Gastroesophageal sphincter (tissue), 4 donors: Measurements from ENCODE around the gene SMCO2. TPM values are rescaled to one million over a fixed set of nuclear protein-coding genes. Genes with fewer than 3 reads are reported as not detected.

Source experiments
- ATAC-seq: fragments of 150-250 bp; one replicate; pipeline ENCODE4 v1.9.1; 2016; ENCODE audit warnings: mild to moderate bottlenecking, moderate library complexity
- H3K27ac ChIP-seq, 4 donors: fragments of 200-600 bp; sonication (generic) in 3 of 4; 1 replicate in 3 of 4; 2 replicates in 1 of 4; pipeline ENCODE4 v1.5.1; 2016 to 2019
- H3K27me3 ChIP-seq: fragments of 200-600 bp; sonication (generic); one replicate; pipeline ENCODE4 v1.5.1; 2019
- H3K36me3 ChIP-seq, 2 donors: fragments of 200-600 bp; sonication (generic); one replicate each; pipeline ENCODE4 v1.5.1; 2019; ENCODE audit warnings: control low read depth in 1 of 2
- H3K4me1 ChIP-seq, 3 donors: fragments of 200-600 bp; sonication (generic); 1 replicate in 2 of 3; 2 replicates in 1 of 3; pipeline ENCODE4 v1.5.1; 2016 to 2019; ENCODE audit warnings: control low read depth in 2 of 3
- H3K4me3 ChIP-seq, 2 donors: fragments of 200-600 bp; sonication (generic); one replicate each; pipeline ENCODE4 v1.5.1; 2019; ENCODE audit warnings: mild to moderate bottlenecking in 1 of 2, moderate library complexity in 1 of 2
- H3K9me3 ChIP-seq, 3 donors: fragments of 200-600 bp; sonication (generic); one replicate each; pipeline ENCODE4 v1.5.1; 2017 to 2019; ENCODE audit warnings: control low read depth in 2 of 3
- CTCF ChIP-seq, 4 experiments: fragments of 200-600 bp in 2 of 4; fragments of 450-650 bp in 2 of 4; sonication (generic) in 1 of 4; IDR thresholded peaks; one replicate each; pipeline ENCODE4 v1.5.1; 2017 to 2019; ENCODE audit warnings: antibody characterized with exemption in 4 of 4, mild to moderate bottlenecking in 2 of 4, moderate library complexity in 2 of 4
- EP300 ChIP-seq: sonication (generic); formaldehyde crosslinking; IDR thresholded peaks from one replicate; pipeline ENCODE4 v1.6.1; 2017; ENCODE audit warnings: antibody characterized with exemption, mild to moderate bottlenecking
- POLR2A ChIP-seq, 2 donors: fragments of 450-650 bp; IDR thresholded peaks; one replicate each; pipeline ENCODE4 v1.6.1; 2017; ENCODE audit warnings: antibody characterized with exemption in 2 of 2, mild to moderate bottlenecking in 2 of 2, moderate library complexity in 1 of 2
- POLR2AphosphoS5 ChIP-seq: sonication (generic); formaldehyde crosslinking; IDR thresholded peaks from one replicate; pipeline ENCODE4 v1.6.1; 2017; ENCODE audit warnings: antibody characterized with exemption
- WGBS, 2 donors: methylation state at CpG; one replicate each; pipeline ENCODE4 v1.1.5; 2018; ENCODE audit warnings: low coverage in 1 of 2; 5-methylcytosine and 5-hydroxymethylcytosine counted together
- total RNA-seq, 4 donors: library from RNA; depleted of rRNA; stranded (reverse); fragments of >200 nt; gene quantifications; one replicate each; pipeline ENCODE4 v1.1.0, GENCODE V29; 2016

Gene SMCO2
- total RNA-seq, 4 donors from 2014 or later: not detected

GRCh38 chr12:27429606-27430005, 16.9 kb upstream of the SMCO2 start:
- H3K9me3 ChIP-seq: no peaks in the 10 kb centered on the region
- H3K4me1 ChIP-seq: peaks cover 0 to under 1% (median 0%) of the 10 kb centered on the region in 3 donors
- no peaks in the 10 kb centered on the region for H3K27me3 ChIP-seq
- no peak for ATAC-seq
- WGBS, 2 donors: 95 to 100% methylated on average over 2 of the region's 2 CpGs
- no peak for TF ChIP-seq EP300
- no peak for TF ChIP-seq POLR2AphosphoS5
- no peak for TF ChIP-seq CTCF (IDR thresholded peaks at IDR 0.05)
- no peak for TF ChIP-seq POLR2A (IDR thresholded peaks at IDR 0.05)
- H3K4me3 ChIP-seq: no peak overlapping the region
- H3K36me3 ChIP-seq: no peaks in the 10 kb centered on the region
- no peak overlapping the region for H3K27ac ChIP-seq

GRCh38 chr12:27431185-27431584, 15.4 kb upstream of the SMCO2 start:
- WGBS, 2 donors: 75 to 82% methylated on average over 4 of the region's 4 CpGs
- H3K4me1 ChIP-seq: peaks cover 0 to 4% (median 0%) of the 10 kb centered on the region in 3 donors
- H3K27ac ChIP-seq: no peak overlapping the region
- H3K4me3 ChIP-seq: no peak overlapping the region
- no peak for TF ChIP-seq POLR2AphosphoS5
- no peak for TF ChIP-seq CTCF (IDR thresholded peaks at IDR 0.05)
- TF ChIP-seq EP300: no peak
- no peaks in the 10 kb centered on the region for H3K27me3 ChIP-seq
- H3K36me3 ChIP-seq: no peaks in the 10 kb centered on the region
- no peak for ATAC-seq
- H3K9me3 ChIP-seq: no peaks in the 10 kb centered on the region

GRCh38 chr12:27434673-27435565, 11.6 kb upstream of the SMCO2 start:
- 53 to 58% methylated on average over 3 to 4 of the region's 6 CpGs for WGBS, 2 donors
- H3K9me3 ChIP-seq: no peaks in the 10 kb centered on the region
- H3K27ac ChIP-seq: no peak overlapping the region
- H3K4me3 ChIP-seq: no peak overlapping the region
- TF ChIP-seq EP300: no peak
- TF ChIP-seq POLR2AphosphoS5: no peak
- no peak for TF ChIP-seq POLR2A (IDR thresholded peaks at IDR 0.05)
- TF ChIP-seq CTCF (IDR thresholded peaks at IDR 0.05): peak; percentile 17 to 78 (median 32)
- H3K36me3 ChIP-seq: no peaks in the 10 kb centered on the region
- peaks cover 0 to 4% (median 0%) of the 10 kb centered on the region in 3 donors for H3K4me1 ChIP-seq
- no peaks in the 10 kb centered on the region for H3K27me3 ChIP-seq
- ATAC-seq: peak; percentile 39

GRCh38 chr12:27436029-27436428, 10.5 kb upstream of the SMCO2 start:
- Histone ChIP-seq H3K4me3 (no peak overlapping the region), H3K27ac (no peak overlapping the region), H3K36me3 (no peaks in the 10 kb centered on the region), H3K4me1 (peaks cover 0 to 4% (median 0%) of the 10 kb centered on the region in 3 donors), H3K9me3 (no peaks in the 10 kb centered on the region), H3K27me3 (no peaks in the 10 kb centered on the region)
- no peak for ATAC-seq
- TF ChIP-seq EP300: no peak
- TF ChIP-seq POLR2AphosphoS5: no peak
- TF ChIP-seq POLR2A (IDR thresholded peaks at IDR 0.05): no peak
- no peak for TF ChIP-seq CTCF (IDR thresholded peaks at IDR 0.05)

- Histone ChIP-seq H3K27me3 (no peaks in the 10 kb centered on the region), H3K36me3 (no peaks in the 10 kb centered on the region), H3K4me3 (no peak overlapping the region), H3K27ac (no peak overlapping the region), H3K9me3 (no peaks in the 10 kb centered on the region), H3K4me1 (peaks cover 0 to 4% (median 0%) of the 10 kb centered on the region in 3 donors)
- no peak for ATAC-seq
- TF ChIP-seq EP300: no peak
- TF ChIP-seq POLR2AphosphoS5: no peak
- TF ChIP-seq CTCF (IDR thresholded peaks at IDR 0.05): no peak
- TF ChIP-seq POLR2A (IDR thresholded peaks at IDR 0.05): no peak
- 90 to 100% methylated on average over 1 of the region's 1 CpG for WGBS, 2 donors
These were observed 9.8 kb upstream of the SMCO2 start for GRCh38 chr12:27436768-27437167.
